Trophoblast cell (in vitro differentiated cells and primary cell): ENCODE measurements around the gene TWIST1.

ENCODE experiments used
- DNase-seq, 2 donors: peaks; one replicate each; pipeline ENCODE4 v3.0.0-alpha.2; 2016
- H2AFZ ChIP-seq: 2 replicates; pipeline ENCODE4 v1.6.1; 2013; ENCODE audit warnings: low read length, moderate library complexity, mild to moderate bottlenecking; ENCODE audit not compliant: insufficient read depth, poor library complexity
- H2AK5ac ChIP-seq: 2 replicates; pipeline ENCODE4 v1.6.1; 2013; ENCODE audit warnings: mild to moderate bottlenecking, low read length
- H2BK120ac ChIP-seq: 2 replicates; pipeline ENCODE4 v1.6.1; 2013; ENCODE audit warnings: low read length, mild to moderate bottlenecking, moderate library complexity; ENCODE audit not compliant: insufficient read depth, poor library complexity
- H2BK12ac ChIP-seq: 2 replicates; pipeline ENCODE4 v1.6.1; 2013; ENCODE audit warnings: mild to moderate bottlenecking, low read length, moderate library complexity
- H2BK5ac ChIP-seq: 2 replicates; pipeline ENCODE4 v1.6.1; 2013; ENCODE audit warnings: low read length, low read depth, moderate library complexity, mild to moderate bottlenecking; ENCODE audit not compliant: poor library complexity
- H3K14ac ChIP-seq: 2 replicates; pipeline ENCODE4 v1.6.1; 2013; ENCODE audit warnings: mild to moderate bottlenecking, low read length
- H3K18ac ChIP-seq: 2 replicates; pipeline ENCODE4 v1.6.1; 2013; ENCODE audit warnings: mild to moderate bottlenecking, low read length
- H3K23ac ChIP-seq: 2 replicates; pipeline ENCODE4 v1.6.1; 2013; ENCODE audit warnings: low read length
- H3K27ac ChIP-seq: 2 replicates; pipeline ENCODE4 v1.5.1; 2013; ENCODE audit warnings: low read depth, mild to moderate bottlenecking, inconsistent platforms, low read length, moderate library complexity
- H3K27me3 ChIP-seq: 2 replicates; pipeline ENCODE4 v1.6.1; 2013; ENCODE audit warnings: inconsistent platforms, mild to moderate bottlenecking, low read length, moderate library complexity; ENCODE audit not compliant: insufficient read depth
- H3K36me3 ChIP-seq, 2 experiments: 1 replicate in 1 of 2; 2 replicates in 1 of 2; pipeline ENCODE4 v1.6.1; 2013; ENCODE audit warnings: low read length in 2 of 2, mild to moderate bottlenecking in 2 of 2, moderate library complexity in 1 of 2; ENCODE audit not compliant: insufficient read depth in 2 of 2, control insufficient read depth in 1 of 2
- H3K4ac ChIP-seq: 2 replicates; pipeline ENCODE4 v1.6.1; 2013; ENCODE audit warnings: low read depth, mild to moderate bottlenecking, low read length, moderate library complexity
- H3K4me1 ChIP-seq, 2 experiments: 1 replicate in 1 of 2; 2 replicates in 1 of 2; pipeline ENCODE4 v1.6.1; 2013; ENCODE audit warnings: low read length in 2 of 2, mild to moderate bottlenecking in 2 of 2, moderate library complexity in 1 of 2; ENCODE audit not compliant: insufficient read depth in 2 of 2, control insufficient read depth in 1 of 2
- H3K4me2 ChIP-seq: 2 replicates; pipeline ENCODE4 v1.6.1; 2013; ENCODE audit warnings: inconsistent platforms, mild to moderate bottlenecking, low read length, moderate library complexity
- H3K4me3 ChIP-seq: 2 replicates; pipeline ENCODE4 v1.5.1; 2013; ENCODE audit warnings: mild to moderate bottlenecking, low read depth, low read length, inconsistent platforms
- H3K79me1 ChIP-seq: one replicate; pipeline ENCODE4 v1.6.1; 2013; ENCODE audit warnings: low read length
- H3K79me2 ChIP-seq: 2 replicates; pipeline ENCODE4 v1.6.1; 2013; ENCODE audit warnings: low read length, mild to moderate bottlenecking; ENCODE audit not compliant: control insufficient read depth, insufficient read depth, poor library complexity
- H3K9ac ChIP-seq: 2 replicates; pipeline ENCODE4 v1.6.1; 2013; ENCODE audit warnings: mild to moderate bottlenecking, low read length
- H3K9me3 ChIP-seq: 2 replicates; pipeline ENCODE4 v1.6.1; 2013; ENCODE audit warnings: low read depth, mild to moderate bottlenecking, control low read depth, inconsistent platforms, low read length; ENCODE audit not compliant: insufficient read depth
- H4K12ac ChIP-seq: 2 replicates; pipeline ENCODE4 v1.6.1; 2013; ENCODE audit warnings: low read depth, mild to moderate bottlenecking, low read length, moderate library complexity
- H4K8ac ChIP-seq: 2 replicates; pipeline ENCODE4 v1.6.1; 2013; ENCODE audit warnings: low read depth, mild to moderate bottlenecking, low read length, moderate library complexity
- H4K91ac ChIP-seq: one replicate; pipeline ENCODE4 v1.6.1; 2013; ENCODE audit warnings: low read depth, mild to moderate bottlenecking, low read length, moderate library complexity
- WGBS: extraction: QIAGEN DNeasy Blood & Tissue Kit; methylation state at CpG from one replicate; pipeline ENCODE4 v1.1.7; 2013; ENCODE audit warnings: missing lambda C conversion rate; ENCODE audit not compliant: insufficient read length, insufficient coverage; ENCODE audit errors: extremely low coverage; 5-methylcytosine and 5-hydroxymethylcytosine counted together

Gene TWIST1

DNA sequence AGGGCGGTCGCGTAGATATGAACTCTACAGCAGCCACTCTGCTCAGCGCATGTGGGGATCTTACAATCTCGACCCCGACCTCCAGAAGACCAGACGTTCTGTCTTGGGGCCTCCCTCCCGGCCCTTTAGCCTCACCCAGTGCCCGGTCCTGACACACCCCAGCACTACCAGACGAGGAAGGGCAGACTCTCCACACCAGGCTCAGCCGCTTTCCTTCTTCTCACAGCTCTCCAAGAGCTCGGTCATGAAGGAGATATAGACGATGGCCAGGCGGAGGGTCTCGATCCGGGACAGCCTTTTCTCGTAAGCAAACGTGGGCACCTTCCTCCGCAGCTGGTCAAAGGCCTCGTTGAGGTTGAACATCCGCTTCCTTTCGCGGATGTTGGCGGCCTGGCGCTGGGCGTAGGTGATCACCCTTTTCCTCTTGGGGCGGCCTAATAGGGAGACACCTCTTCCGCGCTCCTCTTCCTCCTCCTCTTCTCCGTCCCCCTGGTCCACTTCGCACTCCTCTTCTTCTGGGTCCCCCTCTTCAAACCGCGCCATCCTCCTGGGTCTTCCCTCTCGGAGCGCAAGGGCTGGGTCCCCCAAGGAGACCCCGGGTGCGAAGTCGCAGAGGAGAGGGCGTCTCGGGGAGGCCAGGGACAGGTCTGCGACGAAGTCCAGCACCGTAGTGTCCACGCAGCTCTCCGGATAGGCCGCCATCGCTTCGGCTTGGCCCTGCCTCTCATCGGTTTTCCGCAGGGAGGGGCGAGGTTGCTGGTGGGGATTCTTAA, 27.4 kb upstream of the TWIST1 start, which contains the start of gene FERD3L:
TSS of gene FERD3L (minus strand) at position 761 of the 773 bp plus-strand sequence. CDS start at position 702, 59 bp downstream.
- no peak within 1 kb of the TSS for H3K18ac ChIP-seq
- no peak within 1 kb of the TSS for H3K9ac ChIP-seq
- H4K12ac ChIP-seq = no peak within 1 kb of the TSS
- H3K36me3 ChIP-seq = no peaks in the 10 kb centered on the region
- H2AFZ ChIP-seq = no peak within 1 kb of the TSS
- no peak within 1 kb of the TSS for H2BK5ac ChIP-seq
- H3K27me3 ChIP-seq = peaks cover 31% of the 10 kb centered on the region
- H3K4me3 ChIP-seq = no peak within 1 kb of the TSS
- H2BK120ac ChIP-seq = no peak within 1 kb of the TSS
- no peak within 1 kb of the TSS for H3K23ac ChIP-seq
- no peaks in the 10 kb centered on the region for H3K79me1 ChIP-seq
- peak within 1 kb of the TSS; percentile 52 for H3K4me2 ChIP-seq
- no peak within 1 kb of the TSS for H4K8ac ChIP-seq
- peaks cover 0 to 5% of the 10 kb centered on the region in 2 experiments for H3K4me1 ChIP-seq
- H3K4ac ChIP-seq = no peak within 1 kb of the TSS
- no peak for DNase-seq
- H4K91ac ChIP-seq = no peak within 1 kb of the TSS
- H3K9me3 ChIP-seq = peaks cover 3% of the 10 kb centered on the region
- H3K27ac ChIP-seq = no peak within 1 kb of the TSS
- no peak within 1 kb of the TSS for H3K14ac ChIP-seq
- WGBS = no CpG with 5 or more reads among the region's 51 CpGs
- no peaks in the 10 kb centered on the region for H3K79me2 ChIP-seq
- no peak within 1 kb of the TSS for H2AK5ac ChIP-seq
- H2BK12ac ChIP-seq = no peak within 1 kb of the TSS

- Histone ChIP-seq H3K18ac (no peak overlapping the region), H3K36me3 (no peaks in the 10 kb centered on the region), H3K79me1 (no peaks in the 10 kb centered on the region), H3K23ac (no peak overlapping the region), H4K12ac (no peak overlapping the region), H2BK12ac (no peak overlapping the region), H3K27ac (no peak overlapping the region), H4K8ac (no peak overlapping the region), H3K4ac (no peak overlapping the region), H3K27me3 (peaks cover 31% of the 10 kb centered on the region), H3K4me2 (peak overlapping the region; percentile 52), H3K14ac (no peak overlapping the region), H2BK5ac (no peak overlapping the region), H3K4me1 (peaks cover 0 to 5% of the 10 kb centered on the region in 2 experiments), H2AFZ (no peak overlapping the region), H3K9me3 (peaks cover 3% of the 10 kb centered on the region), H3K4me3 (no peak overlapping the region), H3K9ac (no peak overlapping the region), H2AK5ac (no peak overlapping the region), H2BK120ac (no peak overlapping the region), H4K91ac (no peak overlapping the region), H3K79me2 (no peaks in the 10 kb centered on the region)
- no peak for DNase-seq
- no CpG with 5 or more reads among the region's 30 CpGs for WGBS
Measured at GRCh38 chr7:19143881-19144574, 26.6 kb upstream of the TWIST1 start.

GRCh38 chr7:19139706-19140327, 22.4 kb upstream of the TWIST1 start:
- H3K9ac ChIP-seq = no peak overlapping the region
- peaks cover 2% of the 10 kb centered on the region for H3K9me3 ChIP-seq
- no peak overlapping the region for H4K91ac ChIP-seq
- no peak overlapping the region for H4K8ac ChIP-seq
- peaks cover 0 to 5% of the 10 kb centered on the region in 2 experiments for H3K4me1 ChIP-seq
- no peak overlapping the region for H2BK120ac ChIP-seq
- no peak overlapping the region for H3K4ac ChIP-seq
- H2AK5ac ChIP-seq = no peak overlapping the region
- no peak overlapping the region for H4K12ac ChIP-seq
- H3K36me3 ChIP-seq = no peaks in the 10 kb centered on the region
- no peak overlapping the region for H3K27ac ChIP-seq
- H3K79me1 ChIP-seq = no peaks in the 10 kb centered on the region
- no peak overlapping the region for H3K23ac ChIP-seq
- no peak overlapping the region for H3K4me2 ChIP-seq
- no peak overlapping the region for H3K14ac ChIP-seq
- H3K79me2 ChIP-seq = no peaks in the 10 kb centered on the region
- no peak overlapping the region for H2BK5ac ChIP-seq
- H2AFZ ChIP-seq = no peak overlapping the region
- WGBS = no CpG with 5 or more reads among the region's 4 CpGs
- H3K4me3 ChIP-seq = no peak overlapping the region
- peaks cover 18% of the 10 kb centered on the region for H3K27me3 ChIP-seq
- no peak overlapping the region for H2BK12ac ChIP-seq
- DNase-seq = no peak
- no peak overlapping the region for H3K18ac ChIP-seq

- no peak overlapping the region for H3K4me2 ChIP-seq
- WGBS = no CpG with 5 or more reads among the region's 4 CpGs
- no peaks in the 10 kb centered on the region for H3K79me1 ChIP-seq
- no peak overlapping the region for H4K8ac ChIP-seq
- no peaks in the 10 kb centered on the region for H3K36me3 ChIP-seq
- H3K14ac ChIP-seq = no peak overlapping the region
- no peak overlapping the region for H4K91ac ChIP-seq
- no peaks in the 10 kb centered on the region for H3K9me3 ChIP-seq
- H3K23ac ChIP-seq = no peak overlapping the region
- no peaks in the 10 kb centered on the region for H3K4me1 ChIP-seq
- H3K9ac ChIP-seq = no peak overlapping the region
- no peak overlapping the region for H3K18ac ChIP-seq
- H3K4me3 ChIP-seq = no peak overlapping the region
- no peak for DNase-seq
- H2AFZ ChIP-seq = no peak overlapping the region
- no peak overlapping the region for H3K4ac ChIP-seq
- H2BK5ac ChIP-seq = no peak overlapping the region
- H3K27me3 ChIP-seq = no peaks in the 10 kb centered on the region
- no peak overlapping the region for H3K27ac ChIP-seq
- H4K12ac ChIP-seq = no peak overlapping the region
- no peak overlapping the region for H2AK5ac ChIP-seq
- no peak overlapping the region for H2BK120ac ChIP-seq
- H2BK12ac ChIP-seq = no peak overlapping the region
- no peaks in the 10 kb centered on the region for H3K79me2 ChIP-seq
Measured at GRCh38 chr7:19133886-19134285, 16.4 kb upstream of the TWIST1 start.
